ENCODE results near the gene L1CAM. TPM values are rescaled to one million over a fixed set of nuclear protein-coding genes. Genes with fewer than 3 reads are reported as not detected.

The L1CAM gene
- total RNA-seq, 1 donor from 2014 or later: 12.6 TPM

GRCh38 chrX:153877571-153878261, 8.3 kb downstream of the L1CAM start:
- H3K4me3 Mint-ChIP-seq: no peak overlapping the region
- DNase-seq (ENCODE audit: extremely low spot score, unreplicated experiment): no peak
- H3K4me1 Mint-ChIP-seq (ENCODE audit: unreplicated experiment): peaks cover 5% of the 10 kb centered on the region
- no peaks in the 10 kb centered on the region for H3K9me3 Mint-ChIP-seq
- peaks cover 25% of the 10 kb centered on the region for H3K27me3 Mint-ChIP-seq
- no peak overlapping the region for H3K27ac Mint-ChIP-seq
- TF ChIP-seq CTCF (conservative IDR thresholded peaks at IDR 0.05): no peak
- H3K36me3 Mint-ChIP-seq: no peaks in the 10 kb centered on the region

DNA sequence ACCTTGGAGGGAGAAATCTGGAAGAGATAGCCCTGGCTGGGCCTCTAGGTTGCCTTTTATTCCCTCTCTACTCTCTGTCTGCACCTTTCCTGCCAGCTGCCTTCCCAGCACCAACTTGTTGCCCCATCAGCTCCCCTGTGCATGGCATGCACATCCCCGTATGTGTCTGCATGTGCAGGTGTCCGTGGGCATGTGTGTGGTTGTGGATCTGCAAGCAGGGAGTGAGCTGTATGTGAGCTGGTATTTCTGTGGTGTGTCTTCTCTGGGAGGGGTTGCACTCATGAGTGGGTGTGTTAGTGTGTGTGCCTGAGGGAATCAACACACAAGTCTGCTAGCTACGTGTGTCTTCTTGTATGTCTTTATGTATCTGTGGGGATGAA, 9.9 kb downstream of the L1CAM start:
- no peaks in the 10 kb centered on the region for H3K9me3 Mint-ChIP-seq
- H3K27me3 Mint-ChIP-seq: peaks cover 25% of the 10 kb centered on the region
- H3K4me1 Mint-ChIP-seq (ENCODE audit: unreplicated experiment): peaks cover 5% of the 10 kb centered on the region
- DNase-seq (ENCODE audit: extremely low spot score, unreplicated experiment): no peak
- no peak overlapping the region for H3K27ac Mint-ChIP-seq
- no peak overlapping the region for H3K4me3 Mint-ChIP-seq
- no peaks in the 10 kb centered on the region for H3K36me3 Mint-ChIP-seq
- TF ChIP-seq CTCF (conservative IDR thresholded peaks at IDR 0.05): no peak

GRCh38 chrX:153875391-153876111, 10.4 kb downstream of the L1CAM start:
- Mint-ChIP-seq H3K4me3 (no peak overlapping the region), H3K27me3 (peaks cover 25% of the 10 kb centered on the region), H3K36me3 (no peaks in the 10 kb centered on the region), H3K4me1 (ENCODE audit: unreplicated experiment) (peaks cover 5% of the 10 kb centered on the region), H3K27ac (no peak overlapping the region), H3K9me3 (no peaks in the 10 kb centered on the region)
- TF ChIP-seq CTCF (conservative IDR thresholded peaks at IDR 0.05): no peak
- peak; percentile 82 for DNase-seq (ENCODE audit: extremely low spot score, unreplicated experiment)

DNA sequence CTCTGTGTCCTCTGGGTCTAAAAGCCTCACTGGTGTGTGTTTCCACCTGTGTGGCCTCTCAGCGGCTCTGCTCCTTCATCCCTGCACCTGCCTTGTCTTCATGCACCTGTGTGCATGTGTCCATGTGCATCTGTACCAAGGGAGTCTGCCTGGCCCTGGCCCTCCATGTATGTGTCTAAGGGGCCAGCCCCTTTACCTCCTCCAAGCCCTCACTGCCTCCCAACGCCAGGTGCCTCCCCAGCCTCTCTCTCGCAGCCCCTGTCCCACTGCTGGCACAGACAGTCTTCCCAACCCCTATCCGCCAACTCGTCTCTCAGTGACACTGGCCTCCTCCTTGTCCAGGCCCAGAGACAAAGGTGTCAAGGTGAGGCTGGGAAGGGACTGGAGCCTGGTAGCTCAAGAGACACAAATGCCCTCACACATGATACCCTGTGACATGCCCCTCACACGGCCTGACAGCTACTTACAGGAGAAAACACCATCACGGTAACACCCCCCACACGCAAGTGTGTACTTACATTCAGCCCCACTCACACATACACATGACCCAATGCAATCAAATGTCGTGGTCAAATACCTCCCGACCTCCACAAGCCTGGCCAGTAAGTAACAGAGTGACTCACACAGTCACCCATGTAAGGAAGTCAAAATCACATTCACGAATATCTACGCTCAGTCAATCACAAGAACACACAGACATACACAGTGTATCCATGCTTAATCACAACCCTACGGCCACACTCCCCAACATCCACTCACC, 11.4 kb downstream of the L1CAM start:
- Mint-ChIP-seq H3K4me3 (no peak overlapping the region), H3K9me3 (no peaks in the 10 kb centered on the region)

DNA sequence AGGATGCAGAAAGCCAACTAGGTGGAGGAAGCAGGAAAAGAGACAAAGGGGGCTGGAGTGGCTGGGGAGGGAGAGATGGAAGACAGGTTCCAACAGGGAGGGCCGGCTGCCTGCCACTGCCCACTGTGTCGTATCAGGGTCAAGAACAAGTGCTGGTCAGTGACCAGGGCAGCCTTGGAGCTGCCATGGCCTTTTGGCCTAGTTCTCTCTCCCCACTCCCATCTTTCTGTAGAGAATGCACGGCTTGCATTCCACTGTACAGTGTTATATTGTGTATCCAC, 11.9 kb downstream of the L1CAM start:
- Mint-ChIP-seq H3K9me3 (no peaks in the 10 kb centered on the region), H3K4me1 (ENCODE audit: unreplicated experiment) (peaks cover 5% of the 10 kb centered on the region)
- TF ChIP-seq CTCF (conservative IDR thresholded peaks at IDR 0.05): no peak

More for the DNA sequence above, 11.4 kb downstream of the L1CAM start:
- TF ChIP-seq CTCF (conservative IDR thresholded peaks at IDR 0.05): no peak
- no peaks in the 10 kb centered on the region for H3K36me3 Mint-ChIP-seq
- peaks cover 5% of the 10 kb centered on the region for H3K4me1 Mint-ChIP-seq (ENCODE audit: unreplicated experiment)
- no peak overlapping the region for H3K27ac Mint-ChIP-seq
- H3K27me3 Mint-ChIP-seq: peaks cover 25% of the 10 kb centered on the region
- no peak for DNase-seq (ENCODE audit: extremely low spot score, unreplicated experiment)

More for the DNA sequence above, 11.9 kb downstream of the L1CAM start:
- H3K36me3 Mint-ChIP-seq: no peaks in the 10 kb centered on the region
- H3K4me3 Mint-ChIP-seq: no peak overlapping the region
- H3K27me3 Mint-ChIP-seq: peaks cover 23% of the 10 kb centered on the region
- H3K27ac Mint-ChIP-seq: no peak overlapping the region
- no peak for DNase-seq (ENCODE audit: extremely low spot score, unreplicated experiment)
